C4-2B (cell line): ENCODE results near the gene TFG.

Experiments
- ZFX ChIP-seq: fragments of 450-650 bp; IDR thresholded peaks from 2 replicates; pipeline ENCODE4 v1.6.1; 2017
- TF ChIP-seq, protein P1 (sequence below): fragments of 450-650 bp; conservative IDR thresholded peaks from 2 replicates; pipeline ENCODE4 v1.5.1; 2017; ENCODE audit warnings: mild to moderate bottlenecking

GRCh38 chr3:100697723-100698285, 11.5 kb upstream of the TFG start:
- TF ChIP-seq, protein P1, sequence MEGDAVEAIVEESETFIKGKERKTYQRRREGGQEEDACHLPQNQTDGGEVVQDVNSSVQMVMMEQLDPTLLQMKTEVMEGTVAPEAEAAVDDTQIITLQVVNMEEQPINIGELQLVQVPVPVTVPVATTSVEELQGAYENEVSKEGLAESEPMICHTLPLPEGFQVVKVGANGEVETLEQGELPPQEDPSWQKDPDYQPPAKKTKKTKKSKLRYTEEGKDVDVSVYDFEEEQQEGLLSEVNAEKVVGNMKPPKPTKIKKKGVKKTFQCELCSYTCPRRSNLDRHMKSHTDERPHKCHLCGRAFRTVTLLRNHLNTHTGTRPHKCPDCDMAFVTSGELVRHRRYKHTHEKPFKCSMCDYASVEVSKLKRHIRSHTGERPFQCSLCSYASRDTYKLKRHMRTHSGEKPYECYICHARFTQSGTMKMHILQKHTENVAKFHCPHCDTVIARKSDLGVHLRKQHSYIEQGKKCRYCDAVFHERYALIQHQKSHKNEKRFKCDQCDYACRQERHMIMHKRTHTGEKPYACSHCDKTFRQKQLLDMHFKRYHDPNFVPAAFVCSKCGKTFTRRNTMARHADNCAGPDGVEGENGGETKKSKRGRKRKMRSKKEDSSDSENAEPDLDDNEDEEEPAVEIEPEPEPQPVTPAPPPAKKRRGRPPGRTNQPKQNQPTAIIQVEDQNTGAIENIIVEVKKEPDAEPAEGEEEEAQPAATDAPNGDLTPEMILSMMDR: no peak
- TF ChIP-seq ZFX: no peak
